Measurements from ENCODE around the gene DBP. TPM values are rescaled to one million over a fixed set of nuclear protein-coding genes. Genes with fewer than 3 reads are reported as not detected.

Gene DBP
- total and polyA plus RNA-seq, 2 of the 13 experiments (the other 11 are each of a cell fraction or from before 2014, with no cell fraction given) = 1.7 to 5.8 TPM

GRCh38 chr19:48618916-48619691 lies 18.1 kb downstream of the DBP start, which contains the start of the genes RPL18 and SPHK2 (continued):
- TF ChIP-seq IRF1 (CRISPR knock-in tag; IDR thresholded peaks at IDR 0.05; ENCODE audit: low read depth) (no peak), ZNF121 (CRISPR knock-in tag; IDR thresholded peaks at IDR 0.05) (0 out of 2 replicates have a peak, but pooled peaks have one; percentile 21), ISL2 (CRISPR knock-in tag; IDR thresholded peaks at IDR 0.05) (peak; percentile 79), GTF2F1 (IDR thresholded peaks at IDR 0.05; ENCODE audit: low read length) (peak; percentile 85), TARDBP (CRISPR knock-in tag; IDR thresholded peaks at IDR 0.05) (peak; percentile 95), ARID4A (CRISPR knock-in tag; IDR thresholded peaks at IDR 0.05; ENCODE audit: borderline replicate concordance) (peak; percentile 97; the same call in 1 of the 2 replicates), KLF9 (CRISPR knock-in tag; IDR thresholded peaks at IDR 0.05; ENCODE audit: low read depth) (0 out of 2 replicates have a peak, but pooled peaks have one; percentile 47), ERF (CRISPR knock-in tag; IDR thresholded peaks at IDR 0.05) (peak; percentile 97), PHF8 (CRISPR knock-in tag; IDR thresholded peaks at IDR 0.05) (peak; percentile 89), CHD2 (IDR thresholded peaks at IDR 0.05; ENCODE audit: low read depth, low read length) (peak; percentile 51; the same call in 1 of the 2 replicates), ZNF33A (CRISPR knock-in tag; IDR thresholded peaks at IDR 0.05; ENCODE audit: borderline replicate concordance) (0 out of 2 replicates have a peak, but pooled peaks have one; percentile 96), FOXC1 (CRISPR knock-in tag; IDR thresholded peaks at IDR 0.05; ENCODE audit: borderline replicate concordance) (peak; percentile 89), KLF12 (CRISPR knock-in tag; IDR thresholded peaks at IDR 0.05; ENCODE audit: borderline replicate concordance) (peak; percentile 16; the same call in 1 of the 2 replicates), ATF2 (CRISPR knock-in tag; IDR thresholded peaks at IDR 0.05) (peak; percentile 94), ZBTB2 (CRISPR knock-in tag; IDR thresholded peaks at IDR 0.05; ENCODE audit: low read depth) (peak; percentile 96), PLSCR1 (CRISPR knock-in tag; IDR thresholded peaks at IDR 0.05; ENCODE audit: borderline replicate concordance) (no peak), ZFP41 (CRISPR knock-in tag; IDR thresholded peaks at IDR 0.05; ENCODE audit: borderline replicate concordance) (peak; percentile 60; the same call in 1 of the 2 replicates)

Data from HepG2 (cell line).